ENCODE measurements around the gene CCDC57. TPM values are rescaled to one million over a fixed set of nuclear protein-coding genes. Genes with fewer than 3 reads are reported as not detected.

CCDC57 gene
- total RNA-seq, 2 experiments from 2014 or later, result 129 to 135 TPM

DNA sequence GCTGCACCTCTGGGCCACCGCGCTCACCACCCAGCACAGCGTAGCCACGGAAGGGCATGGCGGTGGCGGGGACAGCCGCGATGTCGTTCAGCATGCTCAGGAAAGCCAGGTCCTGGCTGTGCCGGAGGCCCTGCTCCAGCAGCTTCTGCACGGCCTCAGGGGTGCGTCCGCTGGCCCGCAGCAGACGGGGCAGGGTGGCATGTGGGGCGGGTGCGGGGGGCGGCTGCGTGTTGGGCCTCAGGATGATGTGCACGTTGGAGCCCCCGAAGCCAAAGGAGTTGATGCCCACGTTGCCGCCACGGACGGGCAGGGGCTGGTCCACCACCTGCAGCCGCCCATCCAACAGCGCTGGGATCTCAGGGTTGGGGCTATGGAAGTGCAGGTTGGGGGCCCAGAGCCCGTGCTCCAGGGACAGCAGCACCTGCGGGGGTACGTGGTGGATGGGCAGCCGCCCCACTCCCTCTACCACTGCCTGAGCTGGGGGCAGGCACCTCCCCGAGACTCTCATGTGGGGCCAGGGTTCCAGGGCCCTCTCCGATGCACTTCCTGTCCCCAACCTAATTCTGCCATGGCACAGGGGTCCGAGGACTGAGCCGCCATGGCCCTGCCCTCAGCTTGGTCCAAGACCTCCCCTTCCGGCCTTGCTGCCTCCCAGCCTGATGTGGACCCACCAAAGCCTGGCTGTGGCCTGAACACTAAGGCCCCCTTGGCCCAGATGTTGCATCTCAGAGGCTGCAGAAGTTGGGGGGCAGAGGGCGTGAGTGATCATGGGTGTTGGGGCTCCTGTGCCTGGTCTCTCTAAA, 121.2 kb downstream of the CCDC57 start:
- TF ChIP-seq, protein P1, sequence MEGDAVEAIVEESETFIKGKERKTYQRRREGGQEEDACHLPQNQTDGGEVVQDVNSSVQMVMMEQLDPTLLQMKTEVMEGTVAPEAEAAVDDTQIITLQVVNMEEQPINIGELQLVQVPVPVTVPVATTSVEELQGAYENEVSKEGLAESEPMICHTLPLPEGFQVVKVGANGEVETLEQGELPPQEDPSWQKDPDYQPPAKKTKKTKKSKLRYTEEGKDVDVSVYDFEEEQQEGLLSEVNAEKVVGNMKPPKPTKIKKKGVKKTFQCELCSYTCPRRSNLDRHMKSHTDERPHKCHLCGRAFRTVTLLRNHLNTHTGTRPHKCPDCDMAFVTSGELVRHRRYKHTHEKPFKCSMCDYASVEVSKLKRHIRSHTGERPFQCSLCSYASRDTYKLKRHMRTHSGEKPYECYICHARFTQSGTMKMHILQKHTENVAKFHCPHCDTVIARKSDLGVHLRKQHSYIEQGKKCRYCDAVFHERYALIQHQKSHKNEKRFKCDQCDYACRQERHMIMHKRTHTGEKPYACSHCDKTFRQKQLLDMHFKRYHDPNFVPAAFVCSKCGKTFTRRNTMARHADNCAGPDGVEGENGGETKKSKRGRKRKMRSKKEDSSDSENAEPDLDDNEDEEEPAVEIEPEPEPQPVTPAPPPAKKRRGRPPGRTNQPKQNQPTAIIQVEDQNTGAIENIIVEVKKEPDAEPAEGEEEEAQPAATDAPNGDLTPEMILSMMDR (IDR thresholded peaks at IDR 0.05), result no peak
- ChIA-PET CTCF (no interaction called here), POLR2A (no interaction called here)
- Histone ChIP-seq H3K27me3 (ENCODE audit: control insufficient read depth in 1 of 2, insufficient read depth in 2 of 2, low read length in 2 of 2) (no peaks in the 10 kb centered on the region), H3K9me3 (ENCODE audit: control insufficient read depth in 1 of 2, insufficient read depth in 1 of 2, low read length in 2 of 2) (no peaks in the 10 kb centered on the region), H3K4me3 (ENCODE audit: low read length) (no peak overlapping the region), H3K36me3 (ENCODE audit: insufficient read depth, low read length) (peaks cover 88% of the 10 kb centered on the region), H3K27ac (ENCODE audit: low read depth in 1 of 2, low read length in 2 of 2) (no peak overlapping the region), H3K4me1 (ENCODE audit: insufficient read depth, low read length) (peaks cover 9% of the 10 kb centered on the region)
- H3K9me3 Mint-ChIP-seq, result no peaks in the 10 kb centered on the region
- peaks cover 20% of the 10 kb centered on the region for H3K36me3 Mint-ChIP-seq (ENCODE audit: low read depth)
- DNase-seq (peak in 1 of 14 experiments; percentile 4), ATAC-seq (ENCODE audit: poor library complexity) (no peak)
- H3K4me3 Mint-ChIP-seq, result no peak overlapping the region
- no peaks in the 10 kb centered on the region for H3K27me3 Mint-ChIP-seq
- H3K4me1 Mint-ChIP-seq (ENCODE audit: low read depth), result peaks cover 3% of the 10 kb centered on the region
- intact Hi-C loops (cut with DNase I, micrococcal nuclease), result loop anchor here in 1 of 2 experiments (10.0 kb wide), 1 partner anchor 1987 kb away; the partner anchor contains the start of gene GAA
- H3K27ac Mint-ChIP-seq, result peak overlapping the region; percentile 42

DNA sequence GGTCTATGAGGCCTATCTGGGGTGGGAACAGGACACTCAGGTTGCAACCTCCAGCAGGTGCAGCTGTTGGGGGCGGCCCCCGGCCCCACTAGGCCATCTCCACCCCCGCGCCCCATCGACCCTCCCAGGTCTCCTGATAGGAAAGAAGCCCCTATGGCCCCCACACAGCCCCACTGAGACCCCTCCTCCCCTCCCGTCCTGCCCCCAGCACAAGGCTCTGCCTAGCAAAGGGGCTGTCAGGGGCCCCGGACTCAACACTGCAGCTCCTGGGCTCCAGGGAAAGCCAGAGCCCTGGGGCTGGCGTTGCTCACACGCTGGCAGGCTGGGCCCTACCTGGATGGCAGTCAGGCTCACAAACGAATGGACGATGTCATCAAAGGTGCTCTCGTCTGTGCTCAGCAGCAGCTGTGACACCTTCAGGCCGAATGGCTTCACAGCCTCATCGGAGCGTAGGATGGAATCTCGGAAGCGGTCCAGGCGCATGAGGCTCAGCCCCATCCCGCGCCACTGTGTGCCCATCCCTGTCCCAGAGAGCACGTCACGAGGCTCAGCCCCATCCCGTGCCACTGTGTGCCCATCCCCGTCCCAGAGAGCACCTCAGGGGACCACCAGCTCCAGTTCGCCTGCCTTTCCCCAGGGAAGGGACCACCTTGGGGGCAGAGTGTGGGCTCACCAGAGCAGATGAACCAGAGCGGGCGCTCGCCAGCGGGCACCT, 121.9 kb downstream of the CCDC57 start:
- no peaks in the 10 kb centered on the region for H3K9me3 Mint-ChIP-seq
- no peak overlapping the region for H3K27ac ChIP-seq (ENCODE audit: low read depth in 1 of 2, low read length in 2 of 2)
- DNase-seq (peak in 1 of 14 experiments; percentile 7), ATAC-seq (ENCODE audit: poor library complexity) (no peak)
- peaks cover 4% of the 10 kb centered on the region for H3K4me1 ChIP-seq (ENCODE audit: insufficient read depth, low read length)
- H3K9me3 ChIP-seq (ENCODE audit: control insufficient read depth in 1 of 2, insufficient read depth in 1 of 2, low read length in 2 of 2), result no peaks in the 10 kb centered on the region
- CTCF ChIA-PET, result no interaction called here
- H3K4me3 Mint-ChIP-seq, result no peak overlapping the region
- TF ChIP-seq, protein P1 (IDR thresholded peaks at IDR 0.05), result no peak
- H3K36me3 Mint-ChIP-seq (ENCODE audit: low read depth), result peaks cover 20% of the 10 kb centered on the region
- no peaks in the 10 kb centered on the region for H3K27me3 ChIP-seq (ENCODE audit: control insufficient read depth in 1 of 2, insufficient read depth in 2 of 2, low read length in 2 of 2)
- H3K4me3 ChIP-seq (ENCODE audit: low read length), result no peak overlapping the region
- no peak overlapping the region for H3K27ac Mint-ChIP-seq
- H3K36me3 ChIP-seq (ENCODE audit: insufficient read depth, low read length), result peaks cover 93% of the 10 kb centered on the region
- H3K27me3 Mint-ChIP-seq, result no peaks in the 10 kb centered on the region
- intact Hi-C loops (cut with DNase I, micrococcal nuclease), result loop anchor here in 1 of 2 experiments (10.0 kb wide), 1 partner anchor 1986 kb away; the partner anchor contains the start of gene GAA
- H3K4me1 Mint-ChIP-seq (ENCODE audit: low read depth), result no peaks in the 10 kb centered on the region
- POLR2A ChIA-PET, result no interaction called here

DNA sequence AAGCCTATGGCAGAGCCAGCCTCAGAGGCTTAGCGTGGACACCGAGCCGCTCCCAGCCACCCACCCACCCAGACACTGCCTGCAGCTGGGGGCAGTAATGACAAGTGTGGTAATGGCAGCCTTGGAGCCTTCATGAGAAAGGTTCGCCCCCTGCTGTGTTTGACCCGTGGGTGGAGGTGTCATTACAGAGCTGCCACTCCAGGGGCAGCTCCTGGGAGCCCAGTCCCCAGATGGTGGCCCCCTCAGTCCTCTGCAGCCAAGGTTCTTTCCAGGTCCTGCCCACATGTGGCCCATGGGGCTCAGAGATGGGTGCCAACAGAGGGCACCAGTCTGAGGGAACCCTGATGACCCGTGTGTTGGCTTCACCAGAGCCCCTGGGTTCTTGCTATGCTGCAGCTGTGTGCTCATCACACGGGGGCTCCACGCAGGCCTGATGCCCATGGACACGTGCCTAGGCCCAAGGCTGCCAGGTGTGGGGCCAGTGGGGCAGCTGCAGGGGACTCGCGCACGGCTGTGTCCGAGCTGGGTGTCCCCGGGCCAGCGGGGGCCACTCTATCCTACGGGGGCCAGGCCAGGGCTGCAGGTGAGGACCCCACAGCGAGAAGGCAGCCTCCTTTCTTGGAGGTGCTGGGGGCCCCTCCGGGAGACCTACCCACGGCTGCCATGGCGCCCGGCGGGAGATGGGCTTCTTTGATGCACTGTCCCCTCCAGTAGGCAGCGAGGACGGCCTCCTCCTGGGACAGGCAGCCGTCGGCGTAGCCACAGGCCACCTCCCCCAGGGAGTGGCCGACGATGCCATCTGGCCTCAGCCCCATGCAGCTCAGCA, 122.7 kb downstream of the CCDC57 start:
- DNase-seq (peak in 1 of 14 experiments; percentile 7), ATAC-seq (ENCODE audit: poor library complexity) (no peak)
- Histone ChIP-seq H3K27ac (ENCODE audit: low read depth in 1 of 2, low read length in 2 of 2) (no peak overlapping the region), H3K4me1 (ENCODE audit: insufficient read depth, low read length) (no peaks in the 10 kb centered on the region), H3K36me3 (ENCODE audit: insufficient read depth, low read length) (peaks cover 90% of the 10 kb centered on the region), H3K27me3 (ENCODE audit: control insufficient read depth in 1 of 2, insufficient read depth in 2 of 2, low read length in 2 of 2) (no peaks in the 10 kb centered on the region), H3K4me3 (ENCODE audit: low read length) (no peak overlapping the region), H3K9me3 (ENCODE audit: control insufficient read depth in 1 of 2, insufficient read depth in 1 of 2, low read length in 2 of 2) (no peaks in the 10 kb centered on the region)
- H3K9me3 Mint-ChIP-seq, result no peaks in the 10 kb centered on the region
- TF ChIP-seq, protein P1 (IDR thresholded peaks at IDR 0.05), result no peak
- CTCF ChIA-PET, result no interaction called here
- peaks cover 17% of the 10 kb centered on the region for H3K36me3 Mint-ChIP-seq (ENCODE audit: low read depth)
- intact Hi-C loops (cut with DNase I, micrococcal nuclease), result loop anchor here in 1 of 2 experiments (10.0 kb wide), 1 partner anchor 1985 kb away; the partner anchor contains the start of gene GAA
- no peaks in the 10 kb centered on the region for H3K4me1 Mint-ChIP-seq (ENCODE audit: low read depth)
- H3K27me3 Mint-ChIP-seq, result no peaks in the 10 kb centered on the region
- no peak overlapping the region for H3K27ac Mint-ChIP-seq
- POLR2A ChIA-PET, result no interaction called here
- no peak overlapping the region for H3K4me3 Mint-ChIP-seq

All from CD4-positive, alpha-beta T cell (primary cell).